ENCODE results near the gene DRAP1. TPM values are rescaled to one million over a fixed set of nuclear protein-coding genes. Genes with fewer than 3 reads are reported as not detected.

The DRAP1 gene
- total RNA-seq, 1 experiment from 2014 or later, result 114 TPM

DNA sequence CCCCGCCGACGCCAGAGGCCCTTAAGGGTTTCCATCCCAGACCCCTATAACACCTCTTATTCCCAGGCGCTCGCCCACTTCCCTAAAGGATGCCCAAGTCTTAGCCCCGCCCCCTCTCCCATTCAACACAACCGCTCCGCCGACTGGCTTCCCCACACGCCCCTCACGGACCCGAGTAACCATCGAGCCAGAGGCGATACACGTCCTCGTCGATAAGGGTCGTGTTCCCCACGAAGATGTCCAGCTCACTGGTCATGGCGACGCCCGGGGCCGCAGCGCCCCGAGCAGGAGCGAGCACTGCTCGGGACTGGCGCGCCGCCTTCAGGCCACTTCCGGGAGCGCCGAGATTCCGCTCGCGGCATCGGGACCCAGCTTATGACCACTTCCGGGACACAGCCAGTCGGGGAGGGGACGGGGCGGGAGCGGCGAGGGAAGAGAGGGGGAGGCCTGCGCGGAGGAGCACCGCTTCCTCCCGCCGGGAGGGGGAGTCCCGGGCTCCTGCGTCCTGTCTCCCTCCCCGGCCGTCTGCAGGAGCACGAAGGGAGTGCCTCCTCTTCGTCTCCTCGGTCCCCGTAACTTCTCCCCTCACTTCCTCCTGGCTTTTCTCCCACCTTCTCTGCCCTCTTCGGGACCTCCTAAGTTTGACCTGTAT, 30.9 kb upstream of the DRAP1 start, which contains the start of gene FIBP (continued):
- no peak for TF ChIP-seq GABPB1 (CRISPR knock-in tag; IDR thresholded peaks at IDR 0.05)
- TF ChIP-seq RORB (CRISPR knock-in tag; IDR thresholded peaks at IDR 0.05), result no peak
- peak; percentile 84 for TF ChIP-seq TEAD1 (CRISPR knock-in tag; IDR thresholded peaks at IDR 0.05)
- TF ChIP-seq, protein P1, sequence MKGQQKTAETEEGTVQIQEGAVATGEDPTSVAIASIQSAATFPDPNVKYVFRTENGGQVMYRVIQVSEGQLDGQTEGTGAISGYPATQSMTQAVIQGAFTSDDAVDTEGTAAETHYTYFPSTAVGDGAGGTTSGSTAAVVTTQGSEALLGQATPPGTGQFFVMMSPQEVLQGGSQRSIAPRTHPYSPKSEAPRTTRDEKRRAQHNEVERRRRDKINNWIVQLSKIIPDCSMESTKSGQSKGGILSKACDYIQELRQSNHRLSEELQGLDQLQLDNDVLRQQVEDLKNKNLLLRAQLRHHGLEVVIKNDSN (CRISPR knock-in tag; IDR thresholded peaks at IDR 0.05), result no peak
- TF ChIP-seq TP53 (CRISPR knock-in tag; IDR thresholded peaks at IDR 0.05), result 0 out of 2 replicates have a peak, but pooled peaks have one; percentile 71
- TF ChIP-seq, protein P2, sequence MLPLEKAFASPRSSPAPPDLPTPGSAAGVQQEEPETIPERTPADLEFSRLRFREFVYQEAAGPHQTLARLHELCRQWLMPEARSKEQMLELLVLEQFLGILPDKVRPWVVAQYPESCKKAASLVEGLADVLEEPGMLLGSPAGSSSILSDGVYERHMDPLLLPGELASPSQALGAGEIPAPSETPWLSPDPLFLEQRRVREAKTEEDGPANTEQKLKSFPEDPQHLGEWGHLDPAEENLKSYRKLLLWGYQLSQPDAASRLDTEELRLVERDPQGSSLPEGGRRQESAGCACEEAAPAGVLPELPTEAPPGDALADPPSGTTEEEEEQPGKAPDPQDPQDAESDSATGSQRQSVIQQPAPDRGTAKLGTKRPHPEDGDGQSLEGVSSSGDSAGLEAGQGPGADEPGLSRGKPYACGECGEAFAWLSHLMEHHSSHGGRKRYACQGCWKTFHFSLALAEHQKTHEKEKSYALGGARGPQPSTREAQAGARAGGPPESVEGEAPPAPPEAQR (CRISPR knock-in tag; IDR thresholded peaks at IDR 0.05), result no peak
- no peak for TF ChIP-seq NR3C1 (CRISPR knock-in tag; conservative IDR thresholded peaks at IDR 0.05; ENCODE audit: low read depth)
- TF ChIP-seq CREM (CRISPR knock-in tag; IDR thresholded peaks at IDR 0.05), result peak; percentile 90
- no peak for TF ChIP-seq MXD4 (CRISPR knock-in tag; IDR thresholded peaks at IDR 0.05; ENCODE audit: borderline replicate concordance)
- TF ChIP-seq, protein P3, sequence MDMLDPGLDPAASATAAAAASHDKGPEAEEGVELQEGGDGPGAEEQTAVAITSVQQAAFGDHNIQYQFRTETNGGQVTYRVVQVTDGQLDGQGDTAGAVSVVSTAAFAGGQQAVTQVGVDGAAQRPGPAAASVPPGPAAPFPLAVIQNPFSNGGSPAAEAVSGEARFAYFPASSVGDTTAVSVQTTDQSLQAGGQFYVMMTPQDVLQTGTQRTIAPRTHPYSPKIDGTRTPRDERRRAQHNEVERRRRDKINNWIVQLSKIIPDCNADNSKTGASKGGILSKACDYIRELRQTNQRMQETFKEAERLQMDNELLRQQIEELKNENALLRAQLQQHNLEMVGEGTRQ (CRISPR knock-in tag; IDR thresholded peaks at IDR 0.05), result peak; percentile 49; the same call in 1 of the 2 replicates
- no peak for TF ChIP-seq EMX1 (CRISPR knock-in tag; IDR thresholded peaks at IDR 0.05)
- peak; percentile 81; the same call in 1 of the 2 replicates for TF ChIP-seq SMAD3 (CRISPR knock-in tag; IDR thresholded peaks at IDR 0.05; ENCODE audit: borderline replicate concordance)
- no peak for TF ChIP-seq SOX15 (CRISPR knock-in tag; IDR thresholded peaks at IDR 0.05)
- no peak for TF ChIP-seq TCF7 (CRISPR knock-in tag; IDR thresholded peaks at IDR 0.05; ENCODE audit: low read depth)
- TF ChIP-seq ZNF396 (CRISPR knock-in tag; IDR thresholded peaks at IDR 0.05; ENCODE audit: borderline replicate concordance), result no peak
- no peak for TF ChIP-seq NR2C2 (CRISPR knock-in tag; IDR thresholded peaks at IDR 0.05)
- no peak for TF ChIP-seq ZNF138 (CRISPR knock-in tag; conservative IDR thresholded peaks at IDR 0.05)
- TF ChIP-seq, protein P4, sequence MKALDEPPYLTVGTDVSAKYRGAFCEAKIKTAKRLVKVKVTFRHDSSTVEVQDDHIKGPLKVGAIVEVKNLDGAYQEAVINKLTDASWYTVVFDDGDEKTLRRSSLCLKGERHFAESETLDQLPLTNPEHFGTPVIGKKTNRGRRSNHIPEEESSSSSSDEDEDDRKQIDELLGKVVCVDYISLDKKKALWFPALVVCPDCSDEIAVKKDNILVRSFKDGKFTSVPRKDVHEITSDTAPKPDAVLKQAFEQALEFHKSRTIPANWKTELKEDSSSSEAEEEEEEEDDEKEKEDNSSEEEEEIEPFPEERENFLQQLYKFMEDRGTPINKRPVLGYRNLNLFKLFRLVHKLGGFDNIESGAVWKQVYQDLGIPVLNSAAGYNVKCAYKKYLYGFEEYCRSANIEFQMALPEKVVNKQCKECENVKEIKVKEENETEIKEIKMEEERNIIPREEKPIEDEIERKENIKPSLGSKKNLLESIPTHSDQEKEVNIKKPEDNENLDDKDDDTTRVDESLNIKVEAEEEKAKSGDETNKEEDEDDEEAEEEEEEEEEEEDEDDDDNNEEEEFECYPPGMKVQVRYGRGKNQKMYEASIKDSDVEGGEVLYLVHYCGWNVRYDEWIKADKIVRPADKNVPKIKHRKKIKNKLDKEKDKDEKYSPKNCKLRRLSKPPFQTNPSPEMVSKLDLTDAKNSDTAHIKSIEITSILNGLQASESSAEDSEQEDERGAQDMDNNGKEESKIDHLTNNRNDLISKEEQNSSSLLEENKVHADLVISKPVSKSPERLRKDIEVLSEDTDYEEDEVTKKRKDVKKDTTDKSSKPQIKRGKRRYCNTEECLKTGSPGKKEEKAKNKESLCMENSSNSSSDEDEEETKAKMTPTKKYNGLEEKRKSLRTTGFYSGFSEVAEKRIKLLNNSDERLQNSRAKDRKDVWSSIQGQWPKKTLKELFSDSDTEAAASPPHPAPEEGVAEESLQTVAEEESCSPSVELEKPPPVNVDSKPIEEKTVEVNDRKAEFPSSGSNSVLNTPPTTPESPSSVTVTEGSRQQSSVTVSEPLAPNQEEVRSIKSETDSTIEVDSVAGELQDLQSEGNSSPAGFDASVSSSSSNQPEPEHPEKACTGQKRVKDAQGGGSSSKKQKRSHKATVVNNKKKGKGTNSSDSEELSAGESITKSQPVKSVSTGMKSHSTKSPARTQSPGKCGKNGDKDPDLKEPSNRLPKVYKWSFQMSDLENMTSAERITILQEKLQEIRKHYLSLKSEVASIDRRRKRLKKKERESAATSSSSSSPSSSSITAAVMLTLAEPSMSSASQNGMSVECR (CRISPR knock-in tag; IDR thresholded peaks at IDR 0.05; ENCODE audit: borderline replicate concordance), result peak; percentile 93; the same call in 1 of the 2 replicates
- TF ChIP-seq, protein P5, sequence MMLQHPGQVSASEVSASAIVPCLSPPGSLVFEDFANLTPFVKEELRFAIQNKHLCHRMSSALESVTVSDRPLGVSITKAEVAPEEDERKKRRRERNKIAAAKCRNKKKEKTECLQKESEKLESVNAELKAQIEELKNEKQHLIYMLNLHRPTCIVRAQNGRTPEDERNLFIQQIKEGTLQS (CRISPR knock-in tag; conservative IDR thresholded peaks at IDR 0.05), result no peak
- TF ChIP-seq FOXK1 (CRISPR knock-in tag; IDR thresholded peaks at IDR 0.05), result peak; percentile 87; the same call in 1 of the 2 replicates
- TF ChIP-seq FOXJ3 (CRISPR knock-in tag; IDR thresholded peaks at IDR 0.05; ENCODE audit: borderline replicate concordance), result no peak
- TF ChIP-seq, protein P6, sequence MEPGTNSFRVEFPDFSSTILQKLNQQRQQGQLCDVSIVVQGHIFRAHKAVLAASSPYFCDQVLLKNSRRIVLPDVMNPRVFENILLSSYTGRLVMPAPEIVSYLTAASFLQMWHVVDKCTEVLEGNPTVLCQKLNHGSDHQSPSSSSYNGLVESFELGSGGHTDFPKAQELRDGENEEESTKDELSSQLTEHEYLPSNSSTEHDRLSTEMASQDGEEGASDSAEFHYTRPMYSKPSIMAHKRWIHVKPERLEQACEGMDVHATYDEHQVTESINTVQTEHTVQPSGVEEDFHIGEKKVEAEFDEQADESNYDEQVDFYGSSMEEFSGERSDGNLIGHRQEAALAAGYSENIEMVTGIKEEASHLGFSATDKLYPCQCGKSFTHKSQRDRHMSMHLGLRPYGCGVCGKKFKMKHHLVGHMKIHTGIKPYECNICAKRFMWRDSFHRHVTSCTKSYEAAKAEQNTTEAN (CRISPR knock-in tag; IDR thresholded peaks at IDR 0.05), result no peak
- TF ChIP-seq ETV6 (CRISPR knock-in tag; IDR thresholded peaks at IDR 0.05), result peak; percentile 60; the same call in 1 of the 2 replicates
- TF ChIP-seq, protein P7, sequence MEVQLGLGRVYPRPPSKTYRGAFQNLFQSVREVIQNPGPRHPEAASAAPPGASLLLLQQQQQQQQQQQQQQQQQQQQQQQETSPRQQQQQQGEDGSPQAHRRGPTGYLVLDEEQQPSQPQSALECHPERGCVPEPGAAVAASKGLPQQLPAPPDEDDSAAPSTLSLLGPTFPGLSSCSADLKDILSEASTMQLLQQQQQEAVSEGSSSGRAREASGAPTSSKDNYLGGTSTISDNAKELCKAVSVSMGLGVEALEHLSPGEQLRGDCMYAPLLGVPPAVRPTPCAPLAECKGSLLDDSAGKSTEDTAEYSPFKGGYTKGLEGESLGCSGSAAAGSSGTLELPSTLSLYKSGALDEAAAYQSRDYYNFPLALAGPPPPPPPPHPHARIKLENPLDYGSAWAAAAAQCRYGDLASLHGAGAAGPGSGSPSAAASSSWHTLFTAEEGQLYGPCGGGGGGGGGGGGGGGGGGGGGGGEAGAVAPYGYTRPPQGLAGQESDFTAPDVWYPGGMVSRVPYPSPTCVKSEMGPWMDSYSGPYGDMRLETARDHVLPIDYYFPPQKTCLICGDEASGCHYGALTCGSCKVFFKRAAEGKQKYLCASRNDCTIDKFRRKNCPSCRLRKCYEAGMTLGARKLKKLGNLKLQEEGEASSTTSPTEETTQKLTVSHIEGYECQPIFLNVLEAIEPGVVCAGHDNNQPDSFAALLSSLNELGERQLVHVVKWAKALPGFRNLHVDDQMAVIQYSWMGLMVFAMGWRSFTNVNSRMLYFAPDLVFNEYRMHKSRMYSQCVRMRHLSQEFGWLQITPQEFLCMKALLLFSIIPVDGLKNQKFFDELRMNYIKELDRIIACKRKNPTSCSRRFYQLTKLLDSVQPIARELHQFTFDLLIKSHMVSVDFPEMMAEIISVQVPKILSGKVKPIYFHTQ (CRISPR knock-in tag; IDR thresholded peaks at IDR 0.05), result no peak
- peak; percentile 69; the same call in 1 of the 2 replicates for TF ChIP-seq SP1 (CRISPR knock-in tag; conservative IDR thresholded peaks at IDR 0.05)
- no peak for TF ChIP-seq ZNF219 (CRISPR knock-in tag; IDR thresholded peaks at IDR 0.05; ENCODE audit: borderline replicate concordance)
